ENCODE data around the gene ZNF260. TPM values are rescaled to one million over a fixed set of nuclear protein-coding genes. Genes with fewer than 3 reads are reported as not detected.

ZNF260 gene
- total RNA-seq (ENCODE audit: low replicate concordance): 55.9 and 67.7 TPM in 2 replicates

DNA sequence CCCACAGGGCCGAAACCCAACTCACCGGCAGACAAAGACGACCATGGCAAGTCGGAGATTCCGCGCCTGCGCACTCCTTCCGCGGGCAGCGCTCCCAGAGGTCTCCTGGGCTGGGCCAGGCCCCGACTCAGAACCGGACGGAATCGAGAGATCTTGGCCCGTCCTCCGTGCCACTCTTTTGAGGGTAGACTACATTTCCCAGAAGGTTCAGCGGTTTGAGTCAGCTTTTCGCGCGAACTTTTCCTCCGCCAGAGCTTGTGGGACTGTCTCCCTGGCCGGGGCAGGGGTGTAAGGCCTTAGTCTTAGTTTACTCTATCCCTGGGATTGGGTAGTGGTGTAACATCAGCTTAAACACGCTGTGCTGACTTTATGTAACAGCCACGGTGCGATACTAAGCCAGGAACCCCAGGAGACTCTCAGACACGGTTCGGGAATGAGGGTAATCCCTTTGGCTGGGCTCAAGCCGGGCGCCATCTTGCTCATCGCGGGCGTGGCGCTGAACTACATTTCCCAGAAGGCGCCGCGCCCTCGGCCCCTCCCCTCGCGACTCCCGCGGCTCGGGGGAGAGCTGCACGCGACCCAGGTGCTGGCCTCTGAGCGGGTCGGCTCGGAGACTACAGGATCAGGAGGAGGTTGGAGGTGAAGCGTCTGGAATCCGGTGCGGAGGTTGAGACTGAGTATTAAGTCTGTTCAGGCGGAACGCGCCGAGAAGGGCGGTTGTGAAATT, at the start of gene ZNF260:
TSS of gene ZNF260 (minus strand) at position 78 of the 727 bp plus-strand sequence. CDS start 13,033 bp downstream, outside the sequence.
- Mint-ChIP-seq H3K4me3 (peak within 1 kb of the TSS; percentile 100), H3K9me3 (peaks cover 60% of the 10 kb centered on the region), H3K27ac (peak within 1 kb of the TSS; percentile 100), H3K27me3 (ENCODE audit: insufficient read depth, low read depth) (peaks cover 3% of the 10 kb centered on the region), H3K36me3 (peaks cover 51% of the 10 kb centered on the region), H3K4me1 (peaks cover 10% of the 10 kb centered on the region)
- Histone ChIP-seq H3K27me3 (no peaks in the 10 kb centered on the region), H3K79me2 (ENCODE audit: low read depth) (peaks cover 67% of the 10 kb centered on the region), H3K9me3 (ENCODE audit: low read depth) (peaks cover 21% of the 10 kb centered on the region), H3K36me3 (peaks cover 17% of the 10 kb centered on the region), H3K27ac (peak within 1 kb of the TSS; percentile 90), H3K9ac (peak within 1 kb of the TSS; percentile 95), H3K4me2 (peak within 1 kb of the TSS; percentile 92), H3K4me1 (peaks cover 7% of the 10 kb centered on the region), H3F3A (ENCODE audit: low read depth) (no peaks in the 10 kb centered on the region), H3K4me3 (peak within 1 kb of the TSS; percentile 92), H4K20me1 (ENCODE audit: low read depth) (no peaks in the 10 kb centered on the region), H2AFZ (replicated peaks) (peak within 1 kb of the TSS; percentile 99)
- DNase-seq (ENCODE audit: low spot score): peak; percentile 98
- TF ChIP-seq EZH2 (IDR thresholded peaks at IDR 0.05): no peak
- TF ChIP-seq EZH2phosphoT487 (IDR thresholded peaks at IDR 0.05): no peak
- TF ChIP-seq, protein P1, sequence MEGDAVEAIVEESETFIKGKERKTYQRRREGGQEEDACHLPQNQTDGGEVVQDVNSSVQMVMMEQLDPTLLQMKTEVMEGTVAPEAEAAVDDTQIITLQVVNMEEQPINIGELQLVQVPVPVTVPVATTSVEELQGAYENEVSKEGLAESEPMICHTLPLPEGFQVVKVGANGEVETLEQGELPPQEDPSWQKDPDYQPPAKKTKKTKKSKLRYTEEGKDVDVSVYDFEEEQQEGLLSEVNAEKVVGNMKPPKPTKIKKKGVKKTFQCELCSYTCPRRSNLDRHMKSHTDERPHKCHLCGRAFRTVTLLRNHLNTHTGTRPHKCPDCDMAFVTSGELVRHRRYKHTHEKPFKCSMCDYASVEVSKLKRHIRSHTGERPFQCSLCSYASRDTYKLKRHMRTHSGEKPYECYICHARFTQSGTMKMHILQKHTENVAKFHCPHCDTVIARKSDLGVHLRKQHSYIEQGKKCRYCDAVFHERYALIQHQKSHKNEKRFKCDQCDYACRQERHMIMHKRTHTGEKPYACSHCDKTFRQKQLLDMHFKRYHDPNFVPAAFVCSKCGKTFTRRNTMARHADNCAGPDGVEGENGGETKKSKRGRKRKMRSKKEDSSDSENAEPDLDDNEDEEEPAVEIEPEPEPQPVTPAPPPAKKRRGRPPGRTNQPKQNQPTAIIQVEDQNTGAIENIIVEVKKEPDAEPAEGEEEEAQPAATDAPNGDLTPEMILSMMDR (IDR thresholded peaks at IDR 0.05): no peak

DNA sequence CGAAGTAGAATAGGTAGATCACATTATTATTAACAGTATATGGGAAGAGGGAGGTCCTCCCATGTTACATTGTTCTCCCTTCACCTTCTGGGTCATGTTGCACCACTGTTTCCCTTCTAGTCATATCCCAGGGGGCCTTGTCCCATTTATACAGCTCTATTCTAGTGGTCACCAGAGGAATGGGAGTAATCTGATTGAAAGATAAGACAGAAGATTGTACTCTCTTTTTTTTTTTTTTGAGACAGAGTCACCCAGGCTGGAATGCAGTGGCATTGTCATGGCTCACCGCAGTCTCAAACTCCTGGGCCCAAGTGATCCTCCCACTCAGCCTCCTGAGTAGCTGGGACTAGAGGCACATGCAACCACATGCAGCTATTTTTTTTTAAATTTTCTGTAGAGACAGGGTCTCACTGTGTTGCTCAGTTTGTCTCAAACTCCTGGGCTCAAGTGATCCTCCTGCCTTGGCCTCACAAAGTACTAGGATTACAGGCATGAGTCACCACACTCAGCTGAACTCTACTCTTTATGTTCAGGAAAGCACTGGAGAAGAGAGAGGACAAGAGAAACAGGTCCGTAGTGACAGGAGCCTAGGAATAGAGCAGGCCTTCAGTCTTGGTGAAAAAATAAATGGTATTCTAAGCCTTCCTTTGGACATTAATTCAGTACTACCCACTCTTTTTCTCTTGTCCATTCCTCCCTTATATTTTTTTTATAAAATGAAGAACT, 49.4 kb upstream of the ZNF260 start:
- H3K4me2 ChIP-seq: no peak overlapping the region
- no peak overlapping the region for H3K27ac ChIP-seq
- H3K36me3 ChIP-seq: peaks cover 27% of the 10 kb centered on the region
- H3K4me3 ChIP-seq: no peak overlapping the region
- no peaks in the 10 kb centered on the region for H4K20me1 ChIP-seq (ENCODE audit: low read depth)
- Mint-ChIP-seq H3K9me3 (peaks cover 61% of the 10 kb centered on the region), H3K27me3 (ENCODE audit: insufficient read depth, low read depth) (peaks cover 6% of the 10 kb centered on the region), H3K27ac (no peak overlapping the region), H3K4me3 (no peak overlapping the region), H3K4me1 (peaks cover 12% of the 10 kb centered on the region), H3K36me3 (peaks cover 68% of the 10 kb centered on the region)
- H3K9ac ChIP-seq: no peak overlapping the region
- H3K9me3 ChIP-seq (ENCODE audit: low read depth): no peaks in the 10 kb centered on the region
- TF ChIP-seq EZH2phosphoT487 (IDR thresholded peaks at IDR 0.05) (no peak), EZH2 (IDR thresholded peaks at IDR 0.05) (no peak)
- TF ChIP-seq, protein P1 (IDR thresholded peaks at IDR 0.05): no peak
- no peak overlapping the region for H2AFZ ChIP-seq (replicated peaks)
- H3K4me1 ChIP-seq: peaks cover 8% of the 10 kb centered on the region
- H3K79me2 ChIP-seq (ENCODE audit: low read depth): peaks cover 41% of the 10 kb centered on the region
- DNase-seq (ENCODE audit: low spot score): no peak
- H3K27me3 ChIP-seq: no peaks in the 10 kb centered on the region
- H3F3A ChIP-seq (ENCODE audit: low read depth): no peaks in the 10 kb centered on the region

DNA sequence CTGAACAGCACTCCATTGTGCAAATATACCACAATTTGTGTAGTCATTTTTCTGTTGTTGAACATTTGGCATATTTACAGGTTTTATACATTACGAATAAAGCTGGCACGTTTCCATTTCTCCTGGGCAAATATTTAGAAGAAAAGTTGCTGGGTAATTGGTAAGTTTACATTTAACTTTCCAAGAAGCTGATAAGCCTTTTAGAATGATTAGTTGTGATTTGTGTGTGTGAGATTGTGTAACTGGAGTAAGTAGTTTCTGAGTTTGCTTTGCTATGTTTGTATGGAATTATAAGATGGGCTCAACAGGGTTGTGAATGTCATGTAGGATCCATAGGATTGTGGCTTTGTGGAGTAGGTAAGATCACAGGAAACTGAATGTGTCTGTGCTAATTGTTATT, 46.7 kb upstream of the ZNF260 start:
- H3K27ac ChIP-seq: no peak overlapping the region
- peaks cover 6% of the 10 kb centered on the region for H3K27me3 Mint-ChIP-seq (ENCODE audit: insufficient read depth, low read depth)
- no peaks in the 10 kb centered on the region for H3K27me3 ChIP-seq
- H3K79me2 ChIP-seq (ENCODE audit: low read depth): peaks cover 67% of the 10 kb centered on the region
- H3K4me2 ChIP-seq: peak overlapping the region; percentile 90
- peaks cover 8% of the 10 kb centered on the region for H3K36me3 ChIP-seq
- no peak overlapping the region for H2AFZ ChIP-seq (replicated peaks)
- peak overlapping the region; percentile 95 for H3K4me3 Mint-ChIP-seq
- H3F3A ChIP-seq (ENCODE audit: low read depth): no peaks in the 10 kb centered on the region
- peaks cover 55% of the 10 kb centered on the region for H3K9me3 Mint-ChIP-seq
- peaks cover 16% of the 10 kb centered on the region for H3K4me1 ChIP-seq
- no peak overlapping the region for H3K9ac ChIP-seq
- DNase-seq (ENCODE audit: low spot score): no peak
- H3K9me3 ChIP-seq (ENCODE audit: low read depth): no peaks in the 10 kb centered on the region
- peaks cover 16% of the 10 kb centered on the region for H3K4me1 Mint-ChIP-seq
- H3K36me3 Mint-ChIP-seq: peaks cover 60% of the 10 kb centered on the region
- no peak overlapping the region for H3K27ac Mint-ChIP-seq
- TF ChIP-seq EZH2 (IDR thresholded peaks at IDR 0.05) (no peak), EZH2phosphoT487 (IDR thresholded peaks at IDR 0.05) (no peak)
- TF ChIP-seq, protein P1 (IDR thresholded peaks at IDR 0.05): no peak
- H3K4me3 ChIP-seq: peak overlapping the region; percentile 76
- H4K20me1 ChIP-seq (ENCODE audit: low read depth): no peaks in the 10 kb centered on the region

All from neural progenitor cell (in vitro differentiated cells).